NCI-H146 treated with DMSO at 0.1 percent for 48 hours (cell line): ENCODE data around the gene CHMP2B.
A peak's percentile ranks its signal among the peaks of the same experiment; 100 is the strongest.

Experiments
- DNase-seq: peaks from one replicate; lab custom pipeline; 2025; ENCODE audit not compliant: unreplicated experiment; lab: John Stamatoyannopoulos, UW

Gene CHMP2B

GRCh38 chr3:87227104-87227834, at the start of gene CHMP2B:
Gene CHMP2B (plus strand): TSS chr3:87227309. CDS start chr3:87227523, 214 bp downstream.
- peak; percentile 86 for DNase-seq

DNA sequence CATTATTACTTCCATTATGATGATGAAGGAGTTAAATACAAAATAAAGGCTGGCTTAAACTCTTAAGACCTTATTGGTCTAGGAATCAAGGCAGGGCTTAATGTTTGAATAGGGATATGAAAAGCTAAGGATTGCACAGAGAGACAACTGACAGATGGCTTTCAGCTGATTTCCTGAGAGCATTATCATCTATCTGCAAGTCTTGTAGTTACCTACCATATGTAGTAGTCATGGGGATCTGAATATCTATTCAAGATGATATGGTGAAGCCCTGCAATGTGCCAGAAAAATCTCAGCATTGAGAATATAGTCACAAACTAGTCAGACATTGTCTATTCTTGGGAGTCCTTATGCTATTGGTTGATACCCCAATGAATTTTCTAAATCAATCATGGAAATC, 47.5 kb upstream of the CHMP2B start:
- DNase-seq: no peak

DNA sequence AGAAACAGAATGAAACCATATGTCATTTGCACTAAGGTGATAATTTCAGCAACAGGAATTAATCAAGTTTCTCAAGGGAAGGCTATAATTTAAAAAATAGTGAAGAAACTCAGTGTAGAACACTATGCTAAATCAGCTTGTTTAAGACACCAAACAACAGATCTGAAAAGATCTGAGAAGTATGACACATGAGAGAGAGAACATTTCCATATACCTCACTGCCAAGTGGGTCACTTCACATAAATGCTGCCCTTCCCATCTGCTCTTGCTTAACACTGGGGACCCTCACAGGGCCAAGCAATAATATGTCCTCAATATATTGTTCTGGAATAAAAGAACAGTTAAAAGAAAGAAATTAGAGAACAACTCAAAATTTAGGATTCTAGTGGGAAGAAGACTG, 45.6 kb upstream of the CHMP2B start:
- no peak for DNase-seq

GRCh38 chr3:87182023-87182422, 45.1 kb upstream of the CHMP2B start:
- DNase-seq: no peak

- no peak for DNase-seq
These were observed 40.4 kb upstream of the CHMP2B start for GRCh38 chr3:87186608-87187159.

GRCh38 chr3:87191175-87191574, 35.9 kb upstream of the CHMP2B start:
- DNase-seq: peak; percentile 10

- DNase-seq: no peak
These were observed 35.5 kb upstream of the CHMP2B start for GRCh38 chr3:87191641-87192040.

DNA sequence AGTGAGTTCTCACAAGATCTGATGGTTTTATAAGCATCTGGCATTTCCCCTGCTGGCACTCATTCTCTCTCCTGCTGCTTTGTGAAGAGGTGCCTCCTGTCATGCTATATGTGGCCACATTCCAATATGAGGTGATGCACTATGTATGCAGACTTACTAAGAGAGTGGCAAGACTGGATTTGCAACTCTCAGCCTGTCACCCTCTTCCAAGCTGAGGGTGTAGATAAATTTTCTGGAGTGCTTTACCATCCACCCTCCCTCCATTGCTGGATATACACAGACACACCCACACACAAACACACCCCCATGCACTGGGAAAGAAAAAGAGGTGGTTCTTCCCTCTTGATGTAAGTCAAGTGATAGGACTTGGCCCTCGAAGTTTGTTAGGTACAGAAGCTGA, 30.2 kb upstream of the CHMP2B start:
- DNase-seq: peak; percentile 64

GRCh38 chr3:87197531-87197930, 29.6 kb upstream of the CHMP2B start:
- DNase-seq: no peak

DNA sequence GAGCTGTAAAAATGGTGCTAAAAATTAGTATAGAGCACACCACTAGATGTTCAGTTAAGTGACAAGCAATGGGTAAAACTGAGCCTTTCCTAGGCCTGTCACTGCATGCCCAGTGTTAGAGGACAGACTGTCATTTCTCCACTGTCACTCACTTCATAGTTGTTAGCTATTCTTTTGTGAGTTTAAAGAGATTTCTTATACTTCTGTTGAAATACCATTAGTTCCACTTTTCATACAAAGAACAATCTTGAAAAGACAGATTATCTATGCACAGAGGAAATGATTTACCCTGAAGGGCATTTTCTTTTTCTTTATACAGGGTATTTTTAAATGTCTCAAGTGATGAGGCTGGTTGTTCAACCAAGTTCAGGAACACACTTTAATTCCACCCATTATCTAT, 28.3 kb upstream of the CHMP2B start:
- DNase-seq: no peak

DNA sequence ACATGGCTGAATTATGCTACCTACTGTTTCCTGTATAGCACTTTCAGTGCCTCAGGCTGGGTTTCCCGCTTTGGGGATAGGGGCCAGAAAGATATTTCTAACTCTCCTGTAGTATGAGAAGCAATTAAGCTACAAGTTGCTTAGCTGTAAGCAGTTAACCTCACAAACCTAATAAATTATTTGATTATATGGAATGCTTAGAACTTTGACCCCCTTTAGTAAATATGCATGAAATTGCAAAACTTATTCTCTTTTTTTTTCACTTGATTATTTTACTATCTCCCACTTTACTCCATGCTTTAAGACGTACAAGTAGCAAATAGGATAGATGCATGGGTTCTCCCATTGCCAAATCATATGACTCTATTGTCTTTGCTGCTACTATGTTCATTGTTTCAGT, 27.5 kb upstream of the CHMP2B start:
- DNase-seq: no peak

DNA sequence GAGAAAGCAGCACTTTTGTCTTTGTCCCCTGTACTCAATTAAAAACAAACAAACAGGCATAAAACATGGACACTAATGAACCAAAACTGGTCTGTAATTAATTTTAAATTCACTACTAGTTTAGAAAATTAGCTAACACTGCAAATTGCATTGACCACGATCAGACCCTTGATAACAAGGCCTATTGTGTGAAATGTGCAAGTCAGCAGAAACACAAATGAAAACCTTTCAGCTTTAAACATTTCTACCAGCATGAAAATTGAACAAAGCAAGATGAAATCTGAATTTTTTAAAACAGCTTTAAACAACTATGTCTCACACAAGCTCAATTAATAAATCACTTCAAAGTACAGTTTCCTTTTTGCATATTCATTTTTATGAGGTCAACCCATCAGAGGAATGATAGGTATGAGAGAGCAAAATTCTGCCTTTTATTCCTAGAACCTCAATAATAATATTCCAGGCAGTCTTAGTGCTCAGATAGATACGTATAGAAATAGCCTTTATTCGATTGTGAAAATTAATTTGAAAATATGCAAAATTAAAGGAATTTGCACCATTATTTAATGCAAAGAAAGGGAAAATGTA, 27.0 kb upstream of the CHMP2B start:
- DNase-seq: no peak

- DNase-seq: peak; percentile 98
These were observed 25.4 kb upstream of the CHMP2B start for GRCh38 chr3:87201727-87202126.

DNA sequence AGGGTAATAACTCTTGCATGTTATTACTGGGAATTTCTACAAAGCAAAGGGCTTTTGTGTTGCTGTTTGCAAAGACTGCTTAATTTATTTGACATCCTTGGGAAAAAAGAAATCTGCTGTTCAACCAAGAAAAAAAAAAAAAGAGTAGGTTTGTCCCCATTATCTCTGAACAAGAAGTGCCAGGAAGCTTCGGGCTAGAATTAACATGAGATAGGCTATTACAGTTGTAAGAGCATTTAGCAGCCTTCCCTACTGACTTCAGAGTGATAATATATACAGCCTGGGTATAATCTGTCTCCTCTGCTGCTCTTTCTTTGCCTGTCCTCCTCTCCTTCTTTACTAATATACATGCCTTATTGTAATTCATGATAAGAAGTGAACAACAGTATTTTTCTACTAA, 23.3 kb upstream of the CHMP2B start:
- DNase-seq: peak; percentile 66

DNA sequence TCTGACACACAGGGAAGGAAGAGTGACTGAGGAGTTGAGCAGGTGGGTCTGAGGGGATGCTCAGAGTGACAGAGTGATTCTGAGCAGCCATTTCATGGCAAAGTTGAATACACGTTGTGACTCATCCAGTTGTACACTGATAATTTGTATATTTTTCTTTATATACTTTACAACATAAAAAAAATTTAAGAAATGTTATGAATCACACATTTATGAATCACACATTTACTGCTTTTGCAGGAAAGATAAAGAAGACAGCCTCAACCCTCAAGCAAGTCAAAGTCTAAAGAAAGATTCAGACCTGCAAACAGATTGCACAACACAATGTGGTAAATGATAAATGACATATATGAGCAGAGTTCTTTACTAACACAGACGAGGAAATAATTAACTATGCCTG, 21.0 kb upstream of the CHMP2B start:
- DNase-seq: no peak

DNA sequence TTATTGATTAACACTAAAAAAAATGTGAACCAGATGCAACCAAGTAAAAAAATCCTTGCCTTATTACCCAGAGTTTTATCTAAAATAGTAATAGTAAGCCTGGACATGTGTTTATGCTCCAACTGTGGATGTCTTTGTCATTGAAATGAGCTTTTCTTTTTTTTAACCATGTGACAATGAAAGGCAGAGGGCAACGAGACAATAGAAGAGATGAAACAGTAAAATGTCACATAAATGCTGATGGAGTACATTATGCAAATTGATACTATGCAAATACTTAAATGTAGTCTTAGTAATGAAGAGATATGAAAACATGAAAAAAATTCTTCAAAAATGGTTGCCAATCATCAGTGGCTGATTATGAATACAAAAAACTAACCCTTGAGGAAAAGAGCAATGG, 20.5 kb upstream of the CHMP2B start:
- no peak for DNase-seq

GRCh38 chr3:87207460-87207859, 19.6 kb upstream of the CHMP2B start:
- no peak for DNase-seq

DNA sequence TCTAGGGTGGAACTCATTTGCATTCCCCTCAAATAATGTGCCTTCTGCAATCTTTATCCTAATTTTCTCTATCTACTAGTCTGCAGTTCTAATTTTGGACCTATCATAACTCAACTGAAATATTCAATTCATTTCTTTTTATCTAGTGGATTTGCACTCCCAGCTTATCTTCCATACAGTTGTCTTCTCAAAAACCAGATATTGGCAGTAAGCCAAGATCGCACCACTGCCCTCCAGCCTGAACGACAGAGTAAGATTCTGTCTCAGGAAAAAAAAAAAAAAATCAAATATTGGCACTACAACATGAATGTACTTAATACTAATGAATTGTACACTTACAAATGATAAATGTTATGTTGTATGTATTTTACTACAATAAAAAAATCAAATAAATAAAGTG, 18.0 kb upstream of the CHMP2B start:
- no peak for DNase-seq

- no peak for DNase-seq
These were observed 8.5 kb upstream of the CHMP2B start for GRCh38 chr3:87218560-87218959.

GRCh38 chr3:87219611-87220010, 7.5 kb upstream of the CHMP2B start:
- DNase-seq: no peak

DNA sequence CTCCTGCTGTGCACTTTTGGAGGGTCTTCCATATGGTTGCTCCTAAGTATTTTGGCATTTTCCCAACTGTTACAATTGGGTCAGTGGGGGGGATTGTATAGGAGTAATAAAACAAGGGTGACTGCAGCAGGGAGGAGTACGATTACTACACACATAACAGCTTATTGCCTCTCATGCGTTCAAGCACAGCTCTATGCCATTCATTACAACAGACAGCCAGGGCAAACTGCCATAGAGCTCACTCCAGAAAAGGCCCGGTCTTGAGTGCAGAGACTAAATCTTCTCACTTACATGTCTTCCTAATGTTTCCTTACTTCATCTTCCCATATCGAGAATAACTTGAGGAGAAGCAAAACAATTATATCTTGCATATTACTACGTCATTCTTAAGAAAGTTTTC, 1.4 kb upstream of the CHMP2B start:
- peak; percentile 24 for DNase-seq

GRCh38 chr3:87227835-87228144, 681 bp downstream of the CHMP2B start:
- no peak for DNase-seq

GRCh38 chr3:87228316-87228715, 1.2 kb downstream of the CHMP2B start:
- no peak for DNase-seq
